Measurements from ENCODE around the gene LRRC38. TPM values are rescaled to one million over a fixed set of nuclear protein-coding genes. Genes with fewer than 3 reads are reported as not detected.

Gene LRRC38
- total and polyA plus RNA-seq, 4 donors: not detected

DNA sequence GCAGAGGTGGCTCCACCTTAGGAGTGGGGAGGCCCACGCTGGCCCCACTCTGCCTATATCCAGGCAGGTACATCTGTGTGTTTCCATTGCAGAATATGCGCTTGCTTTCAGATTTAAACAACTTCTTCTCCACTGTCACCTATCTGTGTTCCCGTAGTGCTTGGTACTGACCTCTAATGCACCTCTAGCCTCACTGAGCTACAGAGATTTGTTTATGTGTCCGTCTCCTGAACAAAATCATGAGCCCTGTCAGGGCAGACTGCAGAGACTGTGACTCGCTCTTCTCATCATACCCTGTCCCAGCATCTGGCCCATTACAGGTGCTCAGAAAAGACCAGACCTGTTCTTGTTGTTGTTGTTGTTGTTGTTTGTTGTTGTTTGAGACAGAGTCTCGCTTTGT lies 14.5 kb upstream of the LRRC38 start:
- intact Hi-C loops (cut with DNase I): no loop called here
- Histone ChIP-seq H3K4me1 (ENCODE audit: control insufficient read depth in 1 of 2, insufficient read depth in 2 of 2, low read length in 2 of 2) (no peaks in the 10 kb centered on the region), H3K27ac (ENCODE audit: low read depth in 1 of 2, low read length in 2 of 2) (no peak overlapping the region), H3K9me3 (ENCODE audit: control insufficient read depth, low read length) (peaks cover 7% of the 10 kb centered on the region), H3K27me3 (ENCODE audit: control insufficient read depth in 1 of 2, insufficient read depth in 2 of 2, low read length in 1 of 2) (no peaks in the 10 kb centered on the region), H3K4me3 (ENCODE audit: low read length in 2 of 2) (no peak overlapping the region), H3K36me3 (ENCODE audit: control insufficient read depth in 1 of 2, insufficient read depth in 2 of 2, low read length in 1 of 2) (no peaks in the 10 kb centered on the region)
- DNase-seq (no peak), ATAC-seq (ENCODE audit: low FRiP score) (no peak)
- WGBS, 2 donors: 74 to 76% methylated on average over 6 of the region's 6 CpGs

GRCh38 chr1:13523780-13524477 lies 10.1 kb upstream of the LRRC38 start:
- DNase-seq (no peak), ATAC-seq (ENCODE audit: low FRiP score) (no peak)
- Histone ChIP-seq H3K27ac (ENCODE audit: low read depth in 1 of 2, low read length in 2 of 2) (no peak overlapping the region), H3K9me3 (ENCODE audit: control insufficient read depth, low read length) (peaks cover 7% of the 10 kb centered on the region), H3K4me3 (ENCODE audit: low read length in 2 of 2) (no peak overlapping the region), H3K27me3 (ENCODE audit: control insufficient read depth in 1 of 2, insufficient read depth in 2 of 2, low read length in 1 of 2) (no peaks in the 10 kb centered on the region), H3K4me1 (ENCODE audit: control insufficient read depth in 1 of 2, insufficient read depth in 2 of 2, low read length in 2 of 2) (no peaks in the 10 kb centered on the region), H3K36me3 (ENCODE audit: control insufficient read depth in 1 of 2, insufficient read depth in 2 of 2, low read length in 1 of 2) (no peaks in the 10 kb centered on the region)
- intact Hi-C loops (cut with DNase I): no loop called here
- 48 to 54% methylated on average over 8 of the region's 8 CpGs for WGBS, 2 donors

GRCh38 chr1:13520985-13521384 lies 7.2 kb upstream of the LRRC38 start:
- H3K36me3 ChIP-seq (ENCODE audit: control insufficient read depth in 1 of 2, insufficient read depth in 2 of 2, low read length in 1 of 2): no peaks in the 10 kb centered on the region
- no peaks in the 10 kb centered on the region for H3K27me3 ChIP-seq (ENCODE audit: control insufficient read depth in 1 of 2, insufficient read depth in 2 of 2, low read length in 1 of 2)
- intact Hi-C loops (cut with DNase I): no loop called here
- DNase-seq: no peak
- no peak overlapping the region for H3K4me3 ChIP-seq (ENCODE audit: low read length in 2 of 2)
- ATAC-seq (ENCODE audit: low FRiP score): no peak
- H3K4me1 ChIP-seq (ENCODE audit: control insufficient read depth in 1 of 2, insufficient read depth in 2 of 2, low read length in 2 of 2): no peaks in the 10 kb centered on the region
- WGBS, 2 donors: 75 to 83% methylated on average over 12 of the region's 12 CpGs
- H3K27ac ChIP-seq (ENCODE audit: low read depth in 1 of 2, low read length in 2 of 2): no peak overlapping the region
- peaks cover 3% of the 10 kb centered on the region for H3K9me3 ChIP-seq (ENCODE audit: control insufficient read depth, low read length)

- WGBS, 2 donors: 20 to 21% methylated on average over 18 of the region's 18 CpGs
- intact Hi-C loops (cut with DNase I): no loop called here
- Histone ChIP-seq H3K36me3 (ENCODE audit: control insufficient read depth in 1 of 2, insufficient read depth in 2 of 2, low read length in 1 of 2) (no peaks in the 10 kb centered on the region), H3K4me1 (ENCODE audit: control insufficient read depth in 1 of 2, insufficient read depth in 2 of 2, low read length in 2 of 2) (no peaks in the 10 kb centered on the region), H3K9me3 (ENCODE audit: control insufficient read depth, low read length) (no peaks in the 10 kb centered on the region), H3K4me3 (ENCODE audit: low read length in 2 of 2) (no peak overlapping the region), H3K27ac (ENCODE audit: low read depth in 1 of 2, low read length in 2 of 2) (no peak overlapping the region), H3K27me3 (ENCODE audit: control insufficient read depth in 1 of 2, insufficient read depth in 2 of 2, low read length in 1 of 2) (no peaks in the 10 kb centered on the region)
- DNase-seq: no peak
- no peak for ATAC-seq (ENCODE audit: low FRiP score)
Observed at GRCh38 chr1:13517193-13517812, 3.5 kb upstream of the LRRC38 start.

DNA sequence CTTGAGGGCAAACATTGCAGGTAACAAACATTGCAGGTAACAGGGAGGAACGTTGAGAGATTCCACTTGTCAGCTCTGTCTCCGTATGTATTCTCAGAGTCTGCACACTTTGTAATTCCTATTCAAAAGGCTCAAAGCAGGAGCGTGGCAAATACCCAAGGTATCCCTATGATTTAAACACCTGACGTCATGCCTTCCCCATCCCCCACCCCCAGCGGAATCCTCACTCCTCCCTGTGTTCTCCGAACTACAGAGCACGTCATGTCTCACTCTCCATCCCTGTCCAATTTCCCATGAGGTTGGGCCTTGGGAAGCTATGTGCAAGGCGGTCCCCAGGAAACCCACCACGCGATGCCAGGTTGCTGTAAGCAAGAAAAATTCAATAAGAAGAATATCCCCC lies 2.8 kb upstream of the LRRC38 start:
- Histone ChIP-seq H3K4me1 (ENCODE audit: control insufficient read depth in 1 of 2, insufficient read depth in 2 of 2, low read length in 2 of 2) (no peaks in the 10 kb centered on the region), H3K9me3 (ENCODE audit: control insufficient read depth, low read length) (no peaks in the 10 kb centered on the region), H3K4me3 (ENCODE audit: low read length in 2 of 2) (no peak overlapping the region), H3K36me3 (ENCODE audit: control insufficient read depth in 1 of 2, insufficient read depth in 2 of 2, low read length in 1 of 2) (no peaks in the 10 kb centered on the region), H3K27ac (ENCODE audit: low read depth in 1 of 2, low read length in 2 of 2) (no peak overlapping the region), H3K27me3 (ENCODE audit: control insufficient read depth in 1 of 2, insufficient read depth in 2 of 2, low read length in 1 of 2) (no peaks in the 10 kb centered on the region)
- intact Hi-C loops (cut with DNase I): no loop called here
- DNase-seq: no peak
- WGBS, 2 donors: 58 to 59% methylated on average over 10 of the region's 10 CpGs
- no peak for ATAC-seq (ENCODE audit: low FRiP score)

DNA sequence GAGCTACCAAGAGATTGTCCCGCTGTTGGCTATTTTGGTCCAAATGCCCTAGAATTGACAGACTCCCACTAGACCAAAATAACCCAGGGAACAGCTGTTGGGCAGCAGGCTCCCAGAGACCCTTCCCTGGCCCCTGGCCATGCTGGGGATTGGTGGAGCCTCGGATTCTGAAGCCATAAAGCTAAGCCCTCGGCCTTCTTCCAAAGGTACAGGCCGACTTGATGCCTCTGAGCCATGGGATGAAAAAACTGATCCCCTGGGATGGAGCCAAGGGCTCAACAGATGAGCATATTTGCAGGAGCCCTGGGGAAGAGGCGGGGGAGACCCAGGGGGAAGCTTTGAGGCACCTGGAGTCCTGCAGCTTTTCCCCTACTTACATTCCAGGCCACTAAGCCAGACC lies 1.0 kb upstream of the LRRC38 start:
- Histone ChIP-seq H3K4me1 (ENCODE audit: control insufficient read depth in 1 of 2, insufficient read depth in 2 of 2, low read length in 2 of 2) (no peaks in the 10 kb centered on the region), H3K4me3 (ENCODE audit: low read length in 2 of 2) (no peak overlapping the region), H3K27ac (ENCODE audit: low read depth in 1 of 2, low read length in 2 of 2) (no peak overlapping the region), H3K27me3 (ENCODE audit: control insufficient read depth in 1 of 2, insufficient read depth in 2 of 2, low read length in 1 of 2) (no peaks in the 10 kb centered on the region), H3K9me3 (ENCODE audit: control insufficient read depth, low read length) (no peaks in the 10 kb centered on the region), H3K36me3 (ENCODE audit: control insufficient read depth in 1 of 2, insufficient read depth in 2 of 2, low read length in 1 of 2) (no peaks in the 10 kb centered on the region)
- ATAC-seq (ENCODE audit: low FRiP score) (no peak), DNase-seq (no peak)
- 31 to 36% methylated on average over 5 of the region's 5 CpGs for WGBS, 2 donors
- intact Hi-C loops (cut with DNase I): no loop called here

DNA sequence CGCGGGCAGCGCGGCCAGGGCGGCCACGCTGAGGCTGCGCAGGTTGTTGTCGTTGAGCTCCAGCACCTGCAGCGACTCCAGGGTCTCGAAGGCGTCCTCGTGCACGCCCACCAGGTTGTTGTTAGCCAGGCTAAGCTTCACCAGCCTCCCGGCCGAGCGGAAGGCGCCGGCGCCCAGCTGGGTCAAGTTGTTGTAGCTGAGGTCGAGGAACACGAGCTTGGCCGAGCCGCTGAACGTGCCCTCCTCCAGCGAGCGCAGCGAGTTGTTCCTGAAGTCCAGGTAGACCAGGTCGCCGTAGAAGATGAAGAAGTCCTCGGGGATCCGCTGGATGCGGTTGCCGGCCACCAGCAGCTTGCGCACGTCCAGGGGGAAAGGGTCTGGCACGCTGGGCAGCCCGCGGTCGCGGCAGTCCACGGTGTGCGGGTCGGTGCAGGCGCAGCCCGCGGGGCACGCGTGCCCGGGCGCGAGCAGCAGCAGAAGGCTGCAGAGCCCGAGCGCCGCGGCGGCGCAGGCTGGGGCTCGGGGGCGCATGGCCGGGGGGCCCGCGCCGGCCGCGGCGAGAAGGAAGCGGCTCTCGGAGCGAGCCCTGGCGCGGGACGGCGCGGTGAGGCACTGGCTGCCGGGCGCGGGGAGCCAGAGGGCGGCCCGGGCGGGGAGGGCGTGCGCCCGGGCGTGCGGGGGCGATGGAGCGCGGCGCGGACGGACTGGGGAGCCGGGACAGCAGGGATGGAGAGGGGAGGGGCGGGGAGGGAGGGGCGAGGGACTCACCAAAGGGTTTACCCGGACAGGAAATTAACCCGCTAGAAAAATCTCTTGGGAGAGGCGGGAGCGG lies 524 bp downstream of the LRRC38 start:
- intact Hi-C loops (cut with DNase I): no loop called here
- no peak overlapping the region for H3K4me3 ChIP-seq (ENCODE audit: low read length in 2 of 2)
- no peak for DNase-seq
- no peaks in the 10 kb centered on the region for H3K36me3 ChIP-seq (ENCODE audit: control insufficient read depth in 1 of 2, insufficient read depth in 2 of 2, low read length in 1 of 2)
- 1% methylated on average over 46 to 98 of the region's 98 CpGs for WGBS, 2 donors
- no peaks in the 10 kb centered on the region for H3K27me3 ChIP-seq (ENCODE audit: control insufficient read depth in 1 of 2, insufficient read depth in 2 of 2, low read length in 1 of 2)
- no peaks in the 10 kb centered on the region for H3K9me3 ChIP-seq (ENCODE audit: control insufficient read depth, low read length)
- no peak for ATAC-seq (ENCODE audit: low FRiP score)
- no peak overlapping the region for H3K27ac ChIP-seq (ENCODE audit: low read depth in 1 of 2, low read length in 2 of 2)
- no peaks in the 10 kb centered on the region for H3K4me1 ChIP-seq (ENCODE audit: control insufficient read depth in 1 of 2, insufficient read depth in 2 of 2, low read length in 2 of 2)

DNA sequence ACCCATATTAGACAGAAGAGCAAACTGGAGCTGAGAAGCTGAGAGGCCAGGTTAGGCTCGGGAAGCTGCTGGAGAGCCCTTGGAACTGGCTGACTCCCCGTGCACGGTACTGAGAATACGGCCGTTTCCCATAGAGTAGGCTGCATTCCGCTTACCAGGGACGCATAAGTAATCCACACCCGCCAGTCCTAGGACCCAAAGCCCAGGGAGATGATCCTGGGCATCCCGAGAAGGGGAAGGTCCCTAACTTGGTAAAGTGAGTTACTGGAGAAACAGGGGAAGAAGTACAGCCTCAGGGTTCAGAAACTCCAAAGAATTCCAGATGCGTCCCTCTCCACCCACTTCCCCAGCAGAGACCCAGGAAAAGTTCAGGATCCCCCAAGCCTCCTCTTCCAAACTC lies 1.3 kb downstream of the LRRC38 start:
- no peak overlapping the region for H3K4me3 ChIP-seq (ENCODE audit: low read length in 2 of 2)
- no peaks in the 10 kb centered on the region for H3K27me3 ChIP-seq (ENCODE audit: control insufficient read depth in 1 of 2, insufficient read depth in 2 of 2, low read length in 1 of 2)
- intact Hi-C loops (cut with DNase I): no loop called here

More for the DNA sequence above, 1.3 kb downstream of the LRRC38 start:
- no peak overlapping the region for H3K27ac ChIP-seq (ENCODE audit: low read depth in 1 of 2, low read length in 2 of 2)
- no peak for ATAC-seq (ENCODE audit: low FRiP score)
- H3K36me3 ChIP-seq (ENCODE audit: control insufficient read depth in 1 of 2, insufficient read depth in 2 of 2, low read length in 1 of 2): no peaks in the 10 kb centered on the region
- H3K9me3 ChIP-seq (ENCODE audit: control insufficient read depth, low read length): no peaks in the 10 kb centered on the region
- 4 to 7% methylated on average over 10 of the region's 10 CpGs for WGBS, 2 donors
- H3K4me1 ChIP-seq (ENCODE audit: control insufficient read depth in 1 of 2, insufficient read depth in 2 of 2, low read length in 2 of 2): no peaks in the 10 kb centered on the region
- no peak for DNase-seq
